Measurements from ENCODE around the gene TM4SF4.

TM4SF4 gene

GRCh38 chr3:149490260-149490971, 15.9 kb downstream of the TM4SF4 start:
- FAIRE-seq: no peak
- TF ChIP-seq TAF1 (IDR thresholded peaks at IDR 0.05; ENCODE audit: borderline replicate concordance, low read depth, low read length) (no peak), POLR2A (IDR thresholded peaks at IDR 0.05; ENCODE audit: low read depth, low read length) (no peak), POLR2AphosphoS5 (IDR thresholded peaks at IDR 0.05; ENCODE audit: low read depth, low read length) (no peak)
- no peak for DNase-seq (ENCODE audit: insufficient read length)

- TF ChIP-seq POLR2AphosphoS5 (IDR thresholded peaks at IDR 0.05; ENCODE audit: low read depth, low read length) (no peak), TAF1 (IDR thresholded peaks at IDR 0.05; ENCODE audit: borderline replicate concordance, low read depth, low read length) (no peak), POLR2A (IDR thresholded peaks at IDR 0.05; ENCODE audit: low read depth, low read length) (no peak)
- FAIRE-seq: no peak
- no peak for DNase-seq (ENCODE audit: insufficient read length)
Observed at GRCh38 chr3:149493315-149494021, 19.0 kb downstream of the TM4SF4 start.

GRCh38 chr3:149494022-149494758, 19.7 kb downstream of the TM4SF4 start:
- DNase-seq (ENCODE audit: insufficient read length) (peak; percentile 4), FAIRE-seq (peak; percentile 36)
- TF ChIP-seq TAF1 (IDR thresholded peaks at IDR 0.05; ENCODE audit: borderline replicate concordance, low read depth, low read length) (no peak), POLR2AphosphoS5 (IDR thresholded peaks at IDR 0.05; ENCODE audit: low read depth, low read length) (no peak), POLR2A (IDR thresholded peaks at IDR 0.05; ENCODE audit: low read depth, low read length) (no peak)

- no peak for DNase-seq (ENCODE audit: insufficient read length)
- no peak for FAIRE-seq
- TF ChIP-seq TAF1 (IDR thresholded peaks at IDR 0.05; ENCODE audit: borderline replicate concordance, low read depth, low read length) (no peak), POLR2A (IDR thresholded peaks at IDR 0.05; ENCODE audit: low read depth, low read length) (no peak), POLR2AphosphoS5 (IDR thresholded peaks at IDR 0.05; ENCODE audit: low read depth, low read length) (no peak)
Observed at GRCh38 chr3:149494759-149495580, 20.5 kb downstream of the TM4SF4 start.

- DNase-seq (ENCODE audit: insufficient read length) (no peak), FAIRE-seq (no peak)
- TF ChIP-seq POLR2AphosphoS5 (IDR thresholded peaks at IDR 0.05; ENCODE audit: low read depth, low read length) (no peak), POLR2A (IDR thresholded peaks at IDR 0.05; ENCODE audit: low read depth, low read length) (no peak), TAF1 (IDR thresholded peaks at IDR 0.05; ENCODE audit: borderline replicate concordance, low read depth, low read length) (no peak)
Observed at GRCh38 chr3:149495581-149496125, 21.2 kb downstream of the TM4SF4 start.

GRCh38 chr3:149496891-149497290, 22.4 kb downstream of the TM4SF4 start:
- DNase-seq (ENCODE audit: insufficient read length): no peak
- TF ChIP-seq POLR2AphosphoS5 (IDR thresholded peaks at IDR 0.05; ENCODE audit: low read depth, low read length): no peak
- TF ChIP-seq TAF1 (IDR thresholded peaks at IDR 0.05; ENCODE audit: borderline replicate concordance, low read depth, low read length): no peak
- TF ChIP-seq POLR2A (IDR thresholded peaks at IDR 0.05; ENCODE audit: low read depth, low read length): no peak
- FAIRE-seq: no peak

GRCh38 chr3:149497966-149498670, 23.6 kb downstream of the TM4SF4 start:
- FAIRE-seq (no peak), DNase-seq (ENCODE audit: insufficient read length) (no peak)
- no peak for TF ChIP-seq POLR2A (IDR thresholded peaks at IDR 0.05; ENCODE audit: low read depth, low read length)
- TF ChIP-seq TAF1 (IDR thresholded peaks at IDR 0.05; ENCODE audit: borderline replicate concordance, low read depth, low read length): no peak
- no peak for TF ChIP-seq POLR2AphosphoS5 (IDR thresholded peaks at IDR 0.05; ENCODE audit: low read depth, low read length)

GRCh38 chr3:149501524-149501923, 27.0 kb downstream of the TM4SF4 start:
- DNase-seq (ENCODE audit: insufficient read length): no peak
- TF ChIP-seq TAF1 (IDR thresholded peaks at IDR 0.05; ENCODE audit: borderline replicate concordance, low read depth, low read length) (no peak), POLR2A (IDR thresholded peaks at IDR 0.05; ENCODE audit: low read depth, low read length) (no peak), POLR2AphosphoS5 (IDR thresholded peaks at IDR 0.05; ENCODE audit: low read depth, low read length) (no peak)
- no peak for FAIRE-seq

GRCh38 chr3:149502438-149502837, 27.9 kb downstream of the TM4SF4 start:
- FAIRE-seq (no peak), DNase-seq (ENCODE audit: insufficient read length) (no peak)
- TF ChIP-seq POLR2A (IDR thresholded peaks at IDR 0.05; ENCODE audit: low read depth, low read length) (no peak), TAF1 (IDR thresholded peaks at IDR 0.05; ENCODE audit: borderline replicate concordance, low read depth, low read length) (no peak), POLR2AphosphoS5 (IDR thresholded peaks at IDR 0.05; ENCODE audit: low read depth, low read length) (no peak)

- FAIRE-seq (no peak), DNase-seq (ENCODE audit: insufficient read length) (no peak)
- TF ChIP-seq TAF1 (IDR thresholded peaks at IDR 0.05; ENCODE audit: borderline replicate concordance, low read depth, low read length) (no peak), POLR2A (IDR thresholded peaks at IDR 0.05; ENCODE audit: low read depth, low read length) (no peak), POLR2AphosphoS5 (IDR thresholded peaks at IDR 0.05; ENCODE audit: low read depth, low read length) (no peak)
Observed at GRCh38 chr3:149506540-149506939, 32.0 kb downstream of the TM4SF4 start.

Measured in GM12892 (cell line).